ENCODE measurements around the gene YWHAQ.

GRCh38 chr2:9668687-9669345 lies 38.0 kb upstream of the YWHAQ start:
- TF ChIP-seq, protein P1, sequence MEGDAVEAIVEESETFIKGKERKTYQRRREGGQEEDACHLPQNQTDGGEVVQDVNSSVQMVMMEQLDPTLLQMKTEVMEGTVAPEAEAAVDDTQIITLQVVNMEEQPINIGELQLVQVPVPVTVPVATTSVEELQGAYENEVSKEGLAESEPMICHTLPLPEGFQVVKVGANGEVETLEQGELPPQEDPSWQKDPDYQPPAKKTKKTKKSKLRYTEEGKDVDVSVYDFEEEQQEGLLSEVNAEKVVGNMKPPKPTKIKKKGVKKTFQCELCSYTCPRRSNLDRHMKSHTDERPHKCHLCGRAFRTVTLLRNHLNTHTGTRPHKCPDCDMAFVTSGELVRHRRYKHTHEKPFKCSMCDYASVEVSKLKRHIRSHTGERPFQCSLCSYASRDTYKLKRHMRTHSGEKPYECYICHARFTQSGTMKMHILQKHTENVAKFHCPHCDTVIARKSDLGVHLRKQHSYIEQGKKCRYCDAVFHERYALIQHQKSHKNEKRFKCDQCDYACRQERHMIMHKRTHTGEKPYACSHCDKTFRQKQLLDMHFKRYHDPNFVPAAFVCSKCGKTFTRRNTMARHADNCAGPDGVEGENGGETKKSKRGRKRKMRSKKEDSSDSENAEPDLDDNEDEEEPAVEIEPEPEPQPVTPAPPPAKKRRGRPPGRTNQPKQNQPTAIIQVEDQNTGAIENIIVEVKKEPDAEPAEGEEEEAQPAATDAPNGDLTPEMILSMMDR (conservative IDR thresholded peaks at IDR 0.05) = no peak
- no peak for TF ChIP-seq ZFX (IDR thresholded peaks at IDR 0.05)

All from C4-2B (cell line).